MCF 10A (cell line): ENCODE results near the gene RANBP9. TPM values are rescaled to one million over a fixed set of nuclear protein-coding genes. Genes with fewer than 3 reads are reported as not detected.

Source experiments
- BruUV-seq: library from RNA; stranded (reverse); fragments of 400-500 nt; replicated peaks from 2 replicates; lab custom pipeline; 2021; lab: Mats Ljungman, UMichigan
- CTCF ChIA-PET: fragments of 300-600 bp; sonication (Branson Sonifier 250); formaldehyde crosslinking; extraction: SDS; loops from one replicate; lab custom pipeline; 2021; ENCODE audit warnings: antibody characterized with exemption, inconsistent platforms; lab: Yijun Ruan, JAX
- POLR2A ChIA-PET: fragments of 300-600, 350-650 bp; sonication (Branson Sonifier 250); formaldehyde crosslinking; extraction: SDS; loops from one replicate; lab custom pipeline; 2020; ENCODE audit warnings: antibody characterized with exemption, inconsistent platforms; lab: Yijun Ruan, JAX
- DNase-seq: peaks from one replicate; pipeline ENCODE4 v3.0.0-alpha.2; 2018; ENCODE audit not compliant: unreplicated experiment
- H3K27ac Mint-ChIP-seq: one replicate; pipeline ENCODE4 v1.8.0; 2022; ENCODE audit warnings: mild to moderate bottlenecking, low read depth, mixed read lengths; ENCODE audit not compliant: unreplicated experiment
- H3K27me3 Mint-ChIP-seq: one replicate; pipeline ENCODE4 v1.8.0; 2022; ENCODE audit warnings: mixed read lengths; ENCODE audit not compliant: insufficient read depth, unreplicated experiment
- H3K36me3 Mint-ChIP-seq: one replicate; pipeline ENCODE4 v1.8.0; 2022; ENCODE audit warnings: mild to moderate bottlenecking, moderate library complexity, mixed read lengths; ENCODE audit not compliant: insufficient read depth, unreplicated experiment
- H3K4me1 Mint-ChIP-seq: one replicate; pipeline ENCODE4 v1.8.0; 2022; ENCODE audit warnings: mixed read lengths; ENCODE audit not compliant: insufficient read depth, unreplicated experiment
- H3K4me3 Mint-ChIP-seq: one replicate; pipeline ENCODE4 v1.8.0; 2022; ENCODE audit warnings: mild to moderate bottlenecking, moderate library complexity, mixed read lengths; ENCODE audit not compliant: unreplicated experiment
- H3K9me3 Mint-ChIP-seq: one replicate; pipeline ENCODE4 v1.8.0; 2022; ENCODE audit warnings: mixed read lengths; ENCODE audit not compliant: unreplicated experiment
- CTCF ChIP-seq: fragments of 200-600 bp; IDR thresholded peaks from one replicate; pipeline ENCODE4 v1.8.0; 2022; ENCODE audit warnings: antibody characterized with exemption, mild to moderate bottlenecking; ENCODE audit not compliant: unreplicated experiment
- intact Hi-C: fragments of 100-400 bp; cut with micrococcal nuclease; formaldehyde crosslinking; loops from 2 replicates; pipeline ENCODE4 v1.14.1; 2022
- total RNA-seq: library from RNA; stranded (reverse); gene quantifications from 2 replicates; pipeline ENCODE4 v1.2.3, GENCODE V29; 2022

RANBP9 gene
- total RNA-seq, 1 experiment from 2014 or later, result 48.0 TPM

- Mint-ChIP-seq H3K27ac (no peak overlapping the region), H3K36me3 (peaks cover 6% of the 10 kb centered on the region), H3K9me3 (no peaks in the 10 kb centered on the region), H3K27me3 (no peaks in the 10 kb centered on the region), H3K4me3 (no peak overlapping the region), H3K4me1 (peaks cover 36% of the 10 kb centered on the region)
- intact Hi-C loops, result no loop called here
- CTCF ChIA-PET, result no interaction called here
- TF ChIP-seq CTCF, result no peak
- no peak for DNase-seq
- POLR2A ChIA-PET, result interaction anchor here (0.6 to 1.4 kb wide), 3 partner anchors 28 to 51 kb away, joined by 3 to 4 read pairs (median 4); partner anchors contain the start of gene RANBP9
- BruUV-seq, result no TSS peak
Observed at GRCh38 chr6:13660893-13661292, 50.7 kb downstream of the RANBP9 start.

- Mint-ChIP-seq H3K36me3 (peaks cover 12% of the 10 kb centered on the region), H3K27me3 (no peaks in the 10 kb centered on the region), H3K9me3 (no peaks in the 10 kb centered on the region), H3K4me1 (peaks cover 33% of the 10 kb centered on the region), H3K27ac (no peak overlapping the region), H3K4me3 (no peak overlapping the region)
- POLR2A ChIA-PET, result interaction anchor here (0.6 to 1.4 kb wide), 3 partner anchors 28 to 51 kb away, joined by 3 to 4 read pairs (median 4); partner anchors contain the start of gene RANBP9
- CTCF ChIA-PET, result no interaction called here
- intact Hi-C loops, result no loop called here
- no TSS peak for BruUV-seq
- TF ChIP-seq CTCF, result no peak
- no peak for DNase-seq
Observed at GRCh38 chr6:13660273-13660672, 51.4 kb downstream of the RANBP9 start.

GRCh38 chr6:13655700-13656099, 55.9 kb downstream of the RANBP9 start:
- no peaks in the 10 kb centered on the region for H3K4me1 Mint-ChIP-seq
- ChIA-PET POLR2A (interaction anchor here (0.6 to 2.1 kb wide), 3 partner anchors 10 to 97 kb away, joined by 3 to 10 read pairs (median 3); partner anchors contain the start of gene NOL7), CTCF (interaction anchor here (0.6 to 1.0 kb wide), 3 partner anchors 9 to 106 kb away, joined by 3 to 4 read pairs (median 3); no protein-coding TSS in a partner anchor)
- intact Hi-C loops, result no loop called here
- no peak for TF ChIP-seq CTCF
- H3K27me3 Mint-ChIP-seq, result no peaks in the 10 kb centered on the region
- no peak overlapping the region for H3K27ac Mint-ChIP-seq
- no peak overlapping the region for H3K4me3 Mint-ChIP-seq
- H3K9me3 Mint-ChIP-seq, result no peaks in the 10 kb centered on the region
- no peak for DNase-seq
- peaks cover 6% of the 10 kb centered on the region for H3K36me3 Mint-ChIP-seq
- no TSS peak for BruUV-seq

- no peak for TF ChIP-seq CTCF
- Mint-ChIP-seq H3K9me3 (no peaks in the 10 kb centered on the region), H3K27ac (no peak overlapping the region), H3K4me1 (no peaks in the 10 kb centered on the region), H3K27me3 (no peaks in the 10 kb centered on the region), H3K4me3 (no peak overlapping the region), H3K36me3 (peaks cover 10% of the 10 kb centered on the region)
- no TSS peak for BruUV-seq
- intact Hi-C loops, result no loop called here
- ChIA-PET CTCF (no interaction called here), POLR2A (interaction anchor here (0.6 kb wide), 2 partner anchors 18 to 540 kb away, joined by 3 read pairs; no protein-coding TSS in a partner anchor)
- no peak for DNase-seq
Observed at GRCh38 chr6:13654496-13654895, 57.1 kb downstream of the RANBP9 start.
